HG02759 (cell line): Measurements from ENCODE around the gene PLK2.

ENCODE experiments used
- ATAC-seq: cut with Tn5 transposase; IDR thresholded peaks from one replicate; pipeline ENCODE4 v1.9.1; 2021; ENCODE audit warnings: mild to moderate bottlenecking, moderate library complexity; ENCODE audit not compliant: unreplicated experiment

The PLK2 gene

DNA sequence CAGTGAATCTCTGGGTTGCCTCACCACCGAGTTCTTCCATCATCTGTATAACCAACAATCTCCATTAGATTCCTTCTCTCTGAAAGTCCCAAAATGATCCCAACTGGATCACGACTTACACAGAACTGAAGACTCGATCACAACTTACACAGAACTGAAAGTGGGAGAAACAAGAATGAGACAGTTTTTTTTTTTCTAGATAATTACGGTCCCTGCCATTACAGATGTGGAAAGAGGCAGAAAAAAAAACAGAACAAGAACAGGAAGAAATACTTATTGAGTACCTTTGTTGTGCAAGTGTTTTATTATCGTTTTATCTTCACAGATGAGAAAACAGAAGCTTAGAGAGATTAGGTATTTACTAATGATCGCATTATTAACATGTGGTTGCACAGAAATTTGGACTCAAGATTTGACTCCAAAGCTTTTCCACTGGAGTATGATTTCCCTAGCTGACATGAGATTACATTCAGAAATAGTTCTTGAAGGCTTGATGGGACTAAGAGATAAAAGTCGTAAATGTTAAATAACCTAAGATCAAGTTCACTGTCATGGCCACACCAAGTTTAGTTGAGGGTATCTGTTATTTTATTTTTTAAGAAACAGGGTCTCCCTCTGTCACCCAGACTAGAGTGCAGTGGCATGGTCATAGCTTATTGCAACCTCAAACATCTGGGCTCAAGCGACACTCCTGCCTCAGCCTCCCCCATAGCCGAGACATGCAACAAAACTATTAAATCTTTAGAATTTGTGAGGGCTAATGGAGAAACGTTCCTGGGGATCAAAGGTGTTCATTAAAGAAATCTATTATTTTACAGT, 8.9 kb downstream of the PLK2 start:
- ATAC-seq = no peak

DNA sequence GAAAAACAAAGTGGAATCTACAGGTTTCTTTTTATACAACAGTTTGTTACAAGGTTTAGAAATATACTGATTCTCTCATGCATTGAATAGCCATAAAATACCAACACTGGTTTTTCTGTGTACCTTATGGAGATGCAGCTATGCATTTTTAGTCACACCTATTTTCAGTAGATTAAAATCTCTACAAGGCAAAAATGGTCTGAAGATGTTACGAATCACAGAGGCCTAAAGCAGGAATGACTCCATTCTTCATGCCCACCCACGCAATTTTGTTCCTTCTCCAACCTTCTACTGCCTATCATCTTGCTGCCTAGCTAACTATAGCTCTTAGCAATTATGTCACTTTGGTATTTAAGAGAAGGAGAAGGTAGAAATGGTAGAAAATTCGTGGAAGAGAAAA, 9.9 kb downstream of the PLK2 start:
- ATAC-seq = no peak

DNA sequence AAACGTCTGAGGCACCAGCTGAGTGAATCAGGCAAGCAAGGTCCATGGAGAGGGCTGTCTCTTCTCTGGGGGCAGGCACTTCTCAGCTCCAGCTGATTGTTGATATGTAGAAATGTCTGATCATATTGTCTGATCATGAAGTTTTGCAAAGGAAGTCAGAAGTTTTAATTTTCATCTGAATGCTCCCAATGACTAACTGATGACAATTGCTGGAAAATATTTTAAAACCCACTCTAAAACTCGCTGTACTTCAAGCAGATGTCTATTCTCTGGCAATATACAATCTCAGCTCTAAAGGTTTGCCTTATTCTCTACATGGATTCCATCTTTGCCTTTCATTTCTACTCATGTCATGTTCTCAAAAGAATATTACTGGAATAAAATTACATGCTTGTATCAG, 12.7 kb downstream of the PLK2 start:
- no peak for ATAC-seq

DNA sequence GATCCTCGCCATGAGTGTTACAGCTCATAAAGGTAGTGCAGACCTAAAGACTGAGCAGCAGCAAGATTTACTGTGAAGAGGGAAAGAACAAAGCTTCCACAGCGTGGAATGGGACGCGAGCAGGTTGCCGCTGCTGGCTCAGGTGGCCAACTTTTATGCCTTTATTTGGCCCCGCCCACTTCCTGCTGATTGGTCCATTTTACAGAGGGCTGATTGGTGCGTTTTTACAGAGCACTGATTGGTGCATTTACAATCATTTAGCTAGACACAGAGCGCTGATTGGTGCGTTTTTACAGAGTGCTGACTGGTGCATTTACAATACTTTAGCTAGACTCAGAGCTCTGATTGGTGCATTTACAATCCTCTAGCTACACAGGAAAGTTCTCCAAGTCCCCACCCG, 13.9 kb downstream of the PLK2 start:
- ATAC-seq = no peak

DNA sequence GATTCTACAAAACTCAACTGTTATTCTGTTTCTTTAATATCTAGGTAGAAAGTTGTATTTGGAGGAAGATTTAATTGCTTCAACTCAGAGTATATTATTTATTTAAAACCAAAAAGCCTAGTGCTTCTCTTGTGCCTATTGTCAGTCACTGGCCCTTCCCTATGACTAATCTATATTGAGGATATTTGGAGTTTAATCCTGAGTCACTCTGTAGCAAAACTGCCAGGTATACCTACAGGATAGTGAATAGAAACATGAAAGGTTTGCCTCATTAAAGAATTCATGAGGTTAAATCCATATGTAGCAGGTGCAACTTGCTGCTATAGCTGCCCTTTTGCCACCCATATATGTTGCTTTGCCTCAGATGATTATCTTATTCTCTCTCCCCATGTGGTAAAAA, 15.1 kb downstream of the PLK2 start:
- ATAC-seq = no peak

DNA sequence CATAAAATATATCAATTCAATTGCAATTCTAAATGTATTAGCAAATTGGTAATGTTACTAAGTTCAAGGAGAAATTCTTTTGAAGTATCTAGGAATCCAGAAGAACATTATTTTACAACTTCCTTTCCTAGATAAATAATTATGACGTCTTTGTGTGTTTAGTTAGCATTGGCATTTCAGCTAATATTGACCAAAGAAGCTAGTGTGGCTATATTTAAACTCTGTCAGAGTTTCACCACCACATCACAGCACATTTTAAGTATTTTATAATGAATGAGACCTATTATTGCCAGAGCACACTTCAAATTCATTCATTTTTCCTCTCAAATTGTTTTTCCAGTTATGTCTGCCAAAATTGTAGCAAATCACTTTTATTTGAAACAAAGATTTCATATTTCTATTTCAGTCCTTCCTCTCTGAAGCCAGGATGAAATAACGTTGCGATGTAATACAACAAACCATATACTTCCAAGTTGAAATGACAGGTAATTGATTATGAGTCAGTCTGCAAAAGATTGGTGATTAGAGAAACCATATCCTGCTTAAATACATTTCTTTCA, 18.9 kb downstream of the PLK2 start:
- ATAC-seq = no peak

DNA sequence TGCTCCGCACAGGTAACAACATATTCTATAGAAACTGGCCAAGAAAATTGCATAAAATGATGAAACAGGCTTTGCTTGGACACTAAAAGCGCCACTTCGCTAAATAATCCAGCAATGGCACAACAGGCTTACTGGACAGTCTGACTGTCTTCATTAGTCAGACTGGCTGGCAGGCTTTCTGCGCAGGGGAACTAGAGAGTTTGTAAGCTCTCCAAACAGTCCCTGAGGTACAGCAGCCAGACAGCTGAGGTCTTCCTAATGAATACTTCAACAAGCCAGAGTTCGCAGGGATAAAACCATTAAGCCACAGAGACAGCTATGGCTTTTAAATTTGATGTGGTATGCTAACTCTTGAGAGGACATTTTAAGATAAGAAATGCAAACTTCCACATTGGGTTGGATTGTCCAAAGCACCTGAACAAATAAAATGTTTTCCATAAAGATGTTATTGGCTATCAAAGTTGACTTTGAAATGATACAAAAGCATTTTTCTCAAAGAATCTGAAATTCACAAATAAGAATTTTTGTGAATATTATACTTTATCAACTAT, 20.7 kb downstream of the PLK2 start:
- ATAC-seq = no peak

DNA sequence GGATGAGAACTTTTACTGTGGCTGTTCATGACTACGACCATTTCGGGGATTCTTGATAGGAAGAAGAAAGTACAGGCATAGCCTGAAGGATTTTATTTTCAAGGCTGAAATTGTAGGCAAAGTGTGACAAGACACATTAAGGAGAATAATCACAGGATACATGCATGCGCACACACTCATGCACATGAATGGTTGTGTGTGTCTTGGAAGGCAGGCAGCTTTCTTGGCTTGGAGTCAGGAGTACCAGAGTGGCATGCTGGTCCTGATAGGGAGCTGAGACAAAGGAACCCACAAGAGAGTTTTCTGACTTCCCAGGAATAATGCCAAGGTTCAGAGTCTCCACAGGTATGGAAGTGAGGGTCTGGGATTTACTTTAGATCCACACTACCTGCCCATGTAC, 22.2 kb downstream of the PLK2 start:
- ATAC-seq = no peak

DNA sequence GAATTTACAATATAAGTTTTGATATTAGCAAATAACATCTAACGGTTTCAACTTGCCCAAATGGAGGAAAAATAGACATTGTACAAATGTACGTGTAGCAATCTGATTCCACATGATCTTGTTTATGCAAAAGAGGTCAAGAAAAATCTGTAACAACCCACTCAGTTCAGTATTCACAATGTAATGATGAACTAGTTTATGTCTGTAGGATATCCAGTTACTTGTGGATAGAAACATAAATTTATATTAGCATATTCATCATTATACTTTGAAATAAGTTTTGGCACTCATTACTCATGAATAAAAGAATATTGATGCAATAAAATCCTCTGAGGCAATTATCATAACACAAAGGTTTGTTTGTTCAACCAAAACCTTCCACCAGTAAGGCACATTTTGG, 28.1 kb downstream of the PLK2 start:
- no peak for ATAC-seq

DNA sequence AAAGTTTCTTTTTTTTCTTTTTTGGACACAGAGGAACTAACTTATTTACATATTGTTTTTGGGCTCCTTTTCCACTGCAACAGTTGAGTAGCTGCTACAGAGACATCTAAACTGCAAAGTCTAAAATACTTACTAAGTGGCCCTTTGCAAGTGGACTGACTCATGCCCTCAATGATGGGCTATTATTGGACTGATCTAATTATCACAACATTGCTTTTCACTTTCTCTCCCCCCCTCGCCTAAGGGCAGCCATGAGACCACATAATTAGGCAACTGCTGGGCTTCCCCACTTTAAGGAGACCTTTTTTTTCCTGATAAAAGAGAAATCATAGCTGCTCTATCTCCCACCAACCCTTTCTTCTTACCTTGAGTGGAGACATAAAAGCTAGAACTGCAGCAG, 47.0 kb downstream of the PLK2 start:
- no peak for ATAC-seq

DNA sequence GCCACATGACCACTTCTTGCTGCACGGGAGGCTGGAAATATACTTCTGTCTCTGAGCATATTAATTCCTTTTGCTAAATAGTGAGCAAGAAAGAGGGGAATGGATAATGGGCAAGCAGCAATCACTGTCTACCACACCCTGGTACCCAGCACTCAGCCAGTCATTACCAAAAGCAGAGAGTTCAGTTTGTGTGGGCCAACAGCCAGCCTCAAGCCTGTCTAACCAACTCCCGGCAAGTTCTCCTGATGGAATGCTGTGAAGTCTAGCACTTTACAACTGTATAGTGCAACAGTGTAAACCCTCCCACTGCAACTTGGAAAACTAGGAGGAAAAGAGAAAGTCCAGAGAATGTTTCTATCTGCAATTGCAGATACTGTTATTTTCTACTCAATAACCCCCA, 47.8 kb downstream of the PLK2 start:
- ATAC-seq = no peak

DNA sequence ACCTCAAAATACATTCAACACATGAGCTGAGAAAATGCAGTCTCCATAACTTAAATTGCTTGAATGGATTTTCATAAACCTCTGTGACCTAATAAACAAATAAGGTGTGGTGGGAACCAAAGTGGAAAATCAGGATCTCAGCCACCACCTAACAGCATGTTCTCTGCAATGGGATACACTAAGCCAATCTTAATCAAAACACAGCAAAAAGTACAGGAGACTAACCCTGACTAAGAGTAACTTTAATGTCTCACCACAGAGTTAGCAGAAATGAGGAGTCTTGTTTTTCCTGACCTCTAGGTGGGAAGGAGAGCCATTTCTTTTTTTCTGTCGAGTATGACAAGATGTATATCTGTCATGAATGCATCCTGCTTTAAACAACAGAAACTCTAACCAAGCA, 48.5 kb downstream of the PLK2 start:
- ATAC-seq = no peak

DNA sequence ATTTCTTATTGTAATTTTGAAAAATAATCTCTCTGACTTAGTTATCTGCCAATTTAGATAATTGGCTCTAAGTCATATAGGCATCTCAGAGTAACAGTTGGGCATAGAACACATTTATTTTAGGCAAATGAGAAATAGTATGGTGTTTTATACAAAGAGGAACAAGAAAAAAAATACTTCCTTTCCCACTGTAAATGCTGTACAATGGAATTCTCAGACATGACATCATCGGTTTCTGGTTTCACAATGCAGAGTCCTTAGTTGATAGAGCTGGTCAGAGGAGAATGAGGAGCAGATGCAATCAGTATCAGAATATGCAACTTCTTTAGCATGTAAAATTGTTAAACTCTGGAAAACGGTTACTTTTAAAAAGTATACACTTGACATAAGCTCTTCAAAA, 49.4 kb downstream of the PLK2 start:
- ATAC-seq = no peak

DNA sequence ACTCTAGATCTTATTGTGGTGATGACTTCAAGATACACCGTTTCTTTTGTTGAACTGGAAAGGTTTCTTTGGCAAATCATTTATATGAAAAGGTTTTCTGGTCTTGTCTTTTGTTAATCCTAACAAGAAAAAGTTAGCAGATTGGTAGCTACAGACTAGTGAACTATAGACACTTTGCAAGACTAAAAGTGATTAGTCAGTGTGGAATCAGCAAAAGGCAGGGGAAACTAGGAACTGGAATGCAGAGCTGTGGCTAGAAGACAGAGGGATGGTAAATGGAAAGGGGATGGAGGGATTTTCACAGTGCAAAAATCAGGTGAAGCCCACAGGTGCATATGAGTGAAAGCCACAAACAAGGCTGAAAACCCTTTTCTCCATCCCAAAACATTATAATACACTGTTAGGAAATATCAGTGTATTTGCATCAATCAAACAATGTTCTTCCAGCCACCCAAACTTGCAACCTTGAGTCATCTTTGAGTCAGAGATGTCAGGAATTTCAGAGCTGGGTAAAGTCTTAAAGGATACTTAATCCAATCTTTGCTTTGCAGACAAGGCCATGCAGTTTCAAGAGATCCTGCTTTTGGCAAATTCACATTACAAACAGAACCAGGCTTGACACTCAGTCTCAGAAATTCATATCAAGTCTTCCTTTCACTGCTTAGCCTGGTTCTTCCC, 52.7 kb downstream of the PLK2 start:
- no peak for ATAC-seq

DNA sequence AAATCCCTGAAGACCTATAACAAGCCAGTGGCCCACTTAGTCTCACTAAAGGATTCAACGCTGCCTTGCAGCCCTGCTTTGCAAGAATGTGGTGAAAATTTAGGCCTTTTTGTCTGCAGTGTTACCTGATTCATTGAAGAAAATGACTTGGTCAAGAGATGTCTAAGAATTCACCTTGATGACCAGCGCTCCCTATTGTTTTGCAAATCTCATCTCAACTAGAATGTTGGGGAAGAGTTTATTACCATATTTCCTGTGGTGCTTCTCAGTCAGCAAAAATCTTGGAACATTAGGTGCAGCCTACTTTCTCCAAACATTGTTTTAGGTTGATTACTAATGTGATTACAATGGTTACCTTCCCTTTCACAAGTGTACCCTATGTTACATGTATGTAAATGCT, 53.5 kb downstream of the PLK2 start:
- ATAC-seq = no peak

DNA sequence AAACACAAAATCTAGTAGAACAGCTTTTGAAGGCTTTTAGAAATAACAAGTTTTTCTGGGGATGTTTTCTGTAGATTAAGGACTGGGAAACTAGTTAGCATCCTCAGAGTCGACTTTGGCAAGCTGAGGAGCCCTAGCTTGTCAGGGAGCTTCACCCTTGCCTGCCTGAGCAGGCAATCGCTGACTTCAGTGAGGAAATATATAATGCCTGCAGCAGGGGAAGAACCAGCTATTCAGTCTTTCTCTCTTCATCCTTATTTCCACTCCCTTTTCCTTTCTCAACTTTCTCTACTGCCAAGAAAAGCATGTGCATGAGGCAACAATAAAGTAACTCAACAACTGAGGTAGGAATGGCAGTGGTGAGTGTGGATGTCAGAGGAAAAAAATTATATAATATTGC, 54.7 kb downstream of the PLK2 start:
- no peak for ATAC-seq

DNA sequence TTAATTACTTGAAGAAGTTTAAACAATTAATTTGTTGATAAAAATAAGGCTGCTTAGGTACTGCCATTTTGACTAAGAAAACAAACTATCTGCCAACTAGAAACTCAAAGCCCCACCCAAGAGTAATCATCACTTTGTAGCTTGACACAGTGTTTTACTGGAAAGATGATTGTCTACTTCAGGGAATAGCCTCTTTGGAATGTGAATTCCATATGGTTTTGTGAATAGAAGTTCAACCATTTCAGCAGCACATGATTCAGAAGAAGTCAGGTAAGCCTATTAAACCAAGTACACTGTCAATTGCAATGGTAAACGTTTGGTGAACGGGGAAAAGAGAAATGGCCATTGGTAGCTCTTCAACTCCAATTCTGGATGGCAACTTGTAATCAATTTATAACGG, 55.2 kb downstream of the PLK2 start:
- ATAC-seq = no peak
